ENCODE measurements around the gene RFX1.

GRCh38 chr19:13985771-13986347 lies 20.3 kb downstream of the RFX1 start:
- TF ChIP-seq CTCF (IDR thresholded peaks at IDR 0.05 in 4 of 5, conservative IDR thresholded peaks at IDR 0.05 in 1 of 5) (no peak), POLR2A (IDR thresholded peaks at IDR 0.05) (no peak)

Data from gastrocnemius medialis (tissue), 4 donors.